AG04450 (cell line): ENCODE results near the gene FASTKD3. TPM values are rescaled to one million over a fixed set of nuclear protein-coding genes. Genes with fewer than 3 reads are reported as not detected.

Experiments used
- CTCF ChIA-PET: fragments of 300-600, 350-600 bp; formaldehyde crosslinking; extraction: SDS; loops from one replicate; lab custom pipeline; 2022; ENCODE audit warnings: antibody characterized with exemption, inconsistent platforms; lab: Charles Lee
- POLR2A ChIA-PET: fragments of 350-600 bp; formaldehyde crosslinking; extraction: SDS; loops from one replicate; lab custom pipeline; 2021; ENCODE audit warnings: antibody characterized with exemption, inconsistent platforms; lab: Yijun Ruan, JAX
- DNase-seq: peaks from one replicate; pipeline ENCODE4 v3.0.0-alpha.2; 2011; ENCODE audit warnings: low read depth, low spot score
- H3K27ac ChIP-seq: one replicate; pipeline ENCODE4 v1.5.1; 2012; ENCODE audit warnings: low read depth, low read length, control low read depth
- H3K27me3 ChIP-seq: one replicate; pipeline ENCODE4 v1.6.0; 2012; ENCODE audit warnings: low read length; ENCODE audit not compliant: control insufficient read depth, insufficient read depth
- H3K4me3 ChIP-seq: 2 replicates; pipeline ENCODE4 v1.5.1; 2011; ENCODE audit warnings: mild to moderate bottlenecking, low read depth, low read length, control low read depth
- H3K9me3 ChIP-seq: 2 replicates; pipeline ENCODE4 v1.5.1; 2012; ENCODE audit warnings: low read length; ENCODE audit not compliant: control insufficient read depth, insufficient read depth
- CTCF ChIP-seq: IDR thresholded peaks from 2 replicates; pipeline ENCODE4 v1.5.1; 2011; ENCODE audit warnings: low read depth, low read length, control low read depth, inconsistent platforms
- polyA plus RNA-seq: library from polyadenylated mRNA; depleted of rRNA; stranded (reverse); fragments of >200 nt; gene quantifications from 2 replicates; pipeline ENCODE4 v1.2.3, GENCODE V29; 2011

Gene FASTKD3
- polyA plus RNA-seq, 1 experiment: 12.8 TPM

- Histone ChIP-seq H3K27ac (no peak overlapping the region), H3K27me3 (no peaks in the 10 kb centered on the region), H3K9me3 (no peaks in the 10 kb centered on the region), H3K4me3 (no peak overlapping the region)
- CTCF ChIA-PET: no interaction called here
- TF ChIP-seq CTCF: no peak
- POLR2A ChIA-PET: no interaction called here
- no peak for DNase-seq
Measured at GRCh38 chr5:7894439-7894838, 25.6 kb upstream of the FASTKD3 start.

- ChIA-PET CTCF (interaction anchor here (3.6 to 5.6 kb wide), 2 partner anchors 8 to 16 kb away, joined by 28 to 102 read pairs; partner anchors contain the start of genes FASTKD3 and MTRR), POLR2A (no interaction called here)
- no peak for DNase-seq
- no peaks in the 10 kb centered on the region for H3K27me3 ChIP-seq
- TF ChIP-seq CTCF: no peak
- H3K9me3 ChIP-seq: no peaks in the 10 kb centered on the region
- H3K4me3 ChIP-seq: no peak overlapping the region
- H3K27ac ChIP-seq: no peak overlapping the region
Measured at GRCh38 chr5:7888901-7889300, 20.1 kb upstream of the FASTKD3 start.

- Histone ChIP-seq H3K27me3 (no peaks in the 10 kb centered on the region), H3K9me3 (no peaks in the 10 kb centered on the region), H3K27ac (no peak overlapping the region), H3K4me3 (no peak overlapping the region)
- ChIA-PET POLR2A (interaction anchor here (1.3 kb wide), 1 partner anchor 18 kb away, joined by 5 read pairs; the partner anchor contains the start of genes FASTKD3 and MTRR), CTCF (interaction anchor here (0.6 to 5.6 kb wide), 27 partner anchors 10 to 1964 kb away, joined by 3 to 102 read pairs (median 4); partner anchors contain the start of genes FASTKD3 and MTRR)
- TF ChIP-seq CTCF: peak; percentile 63
- no peak for DNase-seq
Measured at GRCh38 chr5:7886849-7887475, 18.1 kb upstream of the FASTKD3 start.

- CTCF ChIA-PET: interaction anchor here (1.4 to 5.6 kb wide), 3 partner anchors 12 to 17 kb away, joined by 3 to 102 read pairs (median 19); partner anchors contain the start of genes FASTKD3 and MTRR
- TF ChIP-seq CTCF: no peak
Measured at GRCh38 chr5:7884491-7885267, 15.8 kb upstream of the FASTKD3 start.

GRCh38 chr5:7882926-7883325 lies 14.1 kb upstream of the FASTKD3 start:
- H3K9me3 ChIP-seq: no peaks in the 10 kb centered on the region
- ChIA-PET POLR2A (no interaction called here), CTCF (no interaction called here)
- H3K27ac ChIP-seq: no peak overlapping the region
- H3K27me3 ChIP-seq: no peaks in the 10 kb centered on the region
- H3K4me3 ChIP-seq: no peak overlapping the region
- no peak for DNase-seq
- TF ChIP-seq CTCF: no peak

More at GRCh38 chr5:7884491-7885267, 15.8 kb upstream of the FASTKD3 start:
- DNase-seq: no peak
- Histone ChIP-seq H3K27ac (no peak overlapping the region), H3K4me3 (no peak overlapping the region), H3K27me3 (no peaks in the 10 kb centered on the region), H3K9me3 (no peaks in the 10 kb centered on the region)
- POLR2A ChIA-PET: no interaction called here
